ENCODE data around the gene EGFL7. TPM values are rescaled to one million over a fixed set of nuclear protein-coding genes. Genes with fewer than 3 reads are reported as not detected.
A peak's percentile ranks its signal among the peaks of the same experiment; 100 is the strongest.

The EGFL7 gene
- total and polyA plus RNA-seq, 2 of the 8 experiments (the other 6 are each of a cell fraction or from before 2014, with no cell fraction given): 37.8 to 53.4 TPM

GRCh38 chr9:136631038-136632000 lies 31.4 kb upstream of the EGFL7 start (continued):
- no peak for TF ChIP-seq CHD7 (IDR thresholded peaks at IDR 0.05; ENCODE audit: insufficient replicate concordance, low read length)
- no peak for TF ChIP-seq ATF2 (IDR thresholded peaks at IDR 0.05; ENCODE audit: low read length)
- TF ChIP-seq YY1 (IDR thresholded peaks at IDR 0.05; ENCODE audit: low read depth, low read length): no peak
- 0 out of 2 replicates have a peak, but pooled peaks have one; percentile 23 for TF ChIP-seq POLR2AphosphoS5 (IDR thresholded peaks at IDR 0.05; ENCODE audit: low read depth, low read length)
- TF ChIP-seq SP2 (IDR thresholded peaks at IDR 0.05; ENCODE audit: low read length): no peak
- TF ChIP-seq PHF8 (conservative IDR thresholded peaks at IDR 0.05; ENCODE audit: low read depth, low read length): no peak
- peak; percentile 5; the same call in 1 of the 2 replicates for TF ChIP-seq RBBP5 (IDR thresholded peaks at IDR 0.05; ENCODE audit: borderline replicate concordance, low read depth, low read length)
